Activated naive CD4-positive, alpha-beta T cell treated with anti-CD3 and anti-CD28 coated beads, Interleukin-2, amount 50 U/mL, for 72 hours (primary cell): ENCODE data around the gene TRIM38. TPM values are rescaled to one million over a fixed set of nuclear protein-coding genes. Genes with fewer than 3 reads are reported as not detected.
"Not testable (repeated sequence)": the region's sequence is repeated elsewhere in the genome, so short reads cannot be mapped to it uniquely, and the experiment has no call there.

Source experiments
- ATAC-seq, 2 donors: fragments of 150-1000 bp; cut with Tn5 transposase; 2 replicates each; pipeline ENCODE4 v1.10.0; 2021; ENCODE audit warnings: mild to moderate bottlenecking in 2 of 2, moderate library complexity in 2 of 2
- DNase-seq, 2 donors: peaks; one replicate each; pipeline ENCODE4 v3.0.0; 2021 to 2022; ENCODE audit warnings: low spot score in 2 of 2
- H3K27ac Mint-ChIP-seq, 2 donors: one replicate each; pipeline ENCODE4 v1.8.0; 2022; ENCODE audit warnings: mild to moderate bottlenecking in 2 of 2, mixed read lengths in 2 of 2
- H3K36me3 Mint-ChIP-seq, 2 donors: one replicate each; pipeline ENCODE4 v1.8.0; 2022; ENCODE audit warnings: mixed read lengths in 2 of 2
- H3K9me3 Mint-ChIP-seq, 2 donors: one replicate each; pipeline ENCODE4 v1.8.0; 2022; ENCODE audit warnings: mixed read lengths in 2 of 2
- total RNA-seq, 2 donors: library from RNA; stranded (reverse); gene quantifications; one replicate each; pipeline ENCODE4 v1.2.3, GENCODE V29; 2022

The TRIM38 gene
- total RNA-seq, 2 donors from 2014 or later: 37.7 to 39.8 TPM

DNA sequence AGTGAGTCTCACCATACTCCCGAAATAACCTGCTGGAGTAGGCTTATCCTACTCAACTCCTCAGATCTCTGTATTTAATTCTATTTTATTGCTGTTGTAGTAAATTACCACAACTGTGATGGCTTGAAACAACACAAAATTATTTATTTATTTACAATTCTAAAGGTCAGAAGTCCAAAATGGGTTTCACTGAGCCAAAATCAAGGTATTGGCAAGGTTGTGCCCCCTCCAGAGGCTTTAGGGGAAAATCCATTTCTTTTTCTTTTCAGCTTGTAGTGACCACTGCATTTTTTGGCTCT is 31.2 kb upstream of the TRIM38 start:
- ATAC-seq: no peak
- peaks cover 0 to 14% of the 10 kb centered on the region in 2 donors for H3K36me3 Mint-ChIP-seq
- no peaks in the 10 kb centered on the region for H3K9me3 Mint-ChIP-seq
- DNase-seq: no peak
- no peak overlapping the region for H3K27ac Mint-ChIP-seq

DNA sequence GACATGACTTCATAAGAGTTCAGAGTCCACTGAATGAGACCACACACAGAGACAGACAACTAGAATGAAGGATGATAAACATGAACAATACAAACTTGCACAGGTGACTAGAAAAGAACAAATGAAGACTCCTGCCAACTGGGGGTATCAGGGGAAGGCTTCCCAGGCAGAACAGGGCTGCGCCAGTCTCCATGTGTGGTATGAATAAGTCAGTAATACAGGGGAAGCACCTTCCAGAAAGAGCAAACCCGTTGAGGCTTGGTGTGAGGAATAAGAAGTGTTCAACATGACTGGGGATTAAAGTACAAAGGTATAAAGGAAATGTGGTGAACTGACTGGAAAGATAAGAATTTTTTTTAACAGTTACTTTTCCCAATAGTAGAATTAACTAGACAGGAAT is 28.4 kb upstream of the TRIM38 start:
- Mint-ChIP-seq H3K9me3 (peaks cover 0 to 4% of the 10 kb centered on the region in 2 donors), H3K27ac (peak overlapping the region in 1 of 2 donors; percentile 1), H3K36me3 (peaks cover 0 to 12% of the 10 kb centered on the region in 2 donors)
- ATAC-seq (peak; percentile 95 to 99), DNase-seq (no peak)

DNA sequence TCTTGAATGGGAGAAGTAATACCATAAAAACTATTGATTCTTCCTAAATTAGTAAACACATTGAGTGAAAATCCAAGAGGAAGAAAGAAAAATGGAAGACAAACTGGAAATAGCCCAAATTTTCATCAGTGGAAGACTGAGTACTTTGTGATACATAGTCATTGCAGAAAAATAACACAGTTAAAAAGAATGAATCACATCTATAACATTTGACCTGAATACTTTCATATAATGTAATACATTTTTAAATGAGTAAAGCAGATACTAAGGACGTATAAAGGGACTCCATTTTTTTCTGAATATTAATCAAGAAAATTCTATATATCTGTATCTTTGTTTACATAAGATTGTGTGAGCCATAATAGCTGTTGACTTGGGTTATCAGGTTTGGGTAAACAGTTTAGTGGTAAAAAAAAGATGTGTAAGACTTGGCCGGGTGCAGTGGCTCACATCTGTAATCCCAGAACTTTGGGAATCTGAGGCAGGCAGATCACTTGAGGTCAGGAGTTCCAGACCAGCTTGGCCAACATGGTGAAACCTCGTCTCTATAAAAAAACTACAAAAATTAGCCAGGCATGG is 27.8 kb upstream of the TRIM38 start:
- Mint-ChIP-seq H3K36me3 (peaks cover 0 to 12% of the 10 kb centered on the region in 2 donors), H3K27ac (peak overlapping the region in 1 of 2 donors; percentile 1), H3K9me3 (peaks cover 0 to 4% of the 10 kb centered on the region in 2 donors)
- peak; percentile 52 to 67 for ATAC-seq
- no peak for DNase-seq

DNA sequence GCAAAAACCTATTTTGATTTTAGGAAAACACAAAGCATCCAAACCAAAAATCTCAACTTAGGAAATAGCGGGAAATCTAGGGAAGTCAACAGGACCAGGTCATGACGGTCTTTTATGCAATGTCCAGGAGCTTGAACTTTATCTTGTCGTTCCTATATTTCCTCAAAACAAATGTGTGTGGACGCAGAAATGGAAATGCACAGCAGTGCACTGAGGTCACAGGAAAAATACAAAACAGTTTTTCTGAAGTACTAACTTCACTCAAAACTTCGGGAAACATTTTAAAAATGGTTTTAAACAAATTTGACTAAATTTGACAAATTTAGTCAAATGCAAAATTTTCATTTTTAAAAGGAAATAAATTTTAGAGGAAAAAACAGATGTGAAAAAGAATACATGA is 26.6 kb upstream of the TRIM38 start:
- Mint-ChIP-seq H3K36me3 (peaks cover 0 to 12% of the 10 kb centered on the region in 2 donors), H3K27ac (no peak overlapping the region), H3K9me3 (peaks cover 0 to 4% of the 10 kb centered on the region in 2 donors)
- no peak for DNase-seq
- no peak for ATAC-seq

DNA sequence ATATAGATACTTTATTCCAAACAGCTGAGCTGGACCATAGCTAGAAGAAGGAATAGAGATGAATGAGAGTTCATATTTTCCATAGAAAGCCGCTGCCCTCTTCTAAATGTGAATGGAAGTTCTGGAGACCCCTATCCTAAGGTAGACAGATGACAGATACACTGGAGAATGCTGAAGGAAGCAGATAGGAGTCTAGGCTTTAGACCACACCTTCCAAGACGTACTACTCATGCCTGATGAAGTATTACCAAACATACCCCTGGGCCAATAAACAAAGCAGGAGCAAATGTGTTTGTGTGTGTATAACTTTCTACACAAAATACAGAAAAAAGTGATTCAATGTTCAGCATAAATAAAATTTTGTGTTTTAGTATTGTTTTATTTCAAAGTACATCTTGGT is 23.0 kb upstream of the TRIM38 start:
- peaks cover 0 to 4% of the 10 kb centered on the region in 2 donors for H3K9me3 Mint-ChIP-seq
- ATAC-seq: no peak
- H3K27ac Mint-ChIP-seq: no peak overlapping the region

DNA sequence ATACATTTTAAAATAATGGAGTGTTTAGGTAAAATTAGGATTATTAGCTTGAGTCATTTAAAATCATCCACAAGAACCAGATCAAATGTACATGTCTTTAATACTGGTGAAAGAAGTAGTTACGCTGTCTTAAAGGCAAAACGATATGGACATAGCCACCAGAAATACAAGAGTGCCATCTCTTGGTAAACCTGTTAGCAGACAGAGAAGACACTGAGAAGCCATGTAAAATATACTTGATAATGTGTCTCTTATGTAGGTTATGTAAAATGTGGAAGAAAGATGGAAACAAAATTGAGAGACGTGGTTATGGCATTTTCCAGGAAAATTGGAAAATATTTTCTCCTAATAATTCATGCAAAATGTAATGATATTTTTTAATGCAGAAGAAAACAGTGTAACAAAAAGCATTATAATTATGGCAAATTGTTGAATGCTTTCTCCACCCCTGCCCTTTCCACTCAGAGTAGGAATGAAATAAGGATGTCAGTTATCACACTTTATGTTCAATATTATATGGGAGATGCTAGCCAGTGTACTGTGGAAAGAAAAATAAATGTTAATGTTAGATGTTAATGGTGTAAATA is 19.9 kb upstream of the TRIM38 start:
- ATAC-seq (peak in 1 of 2 donors; percentile 57), DNase-seq (no peak)
- Mint-ChIP-seq H3K9me3 (peaks cover 8 to 12% of the 10 kb centered on the region in 2 donors), H3K27ac (no peak overlapping the region), H3K36me3 (peaks cover 7 to 21% of the 10 kb centered on the region in 2 donors)

More for the DNA sequence above, 23.0 kb upstream of the TRIM38 start:
- H3K36me3 Mint-ChIP-seq: peaks cover 0 to 12% of the 10 kb centered on the region in 2 donors
- DNase-seq: no peak

DNA sequence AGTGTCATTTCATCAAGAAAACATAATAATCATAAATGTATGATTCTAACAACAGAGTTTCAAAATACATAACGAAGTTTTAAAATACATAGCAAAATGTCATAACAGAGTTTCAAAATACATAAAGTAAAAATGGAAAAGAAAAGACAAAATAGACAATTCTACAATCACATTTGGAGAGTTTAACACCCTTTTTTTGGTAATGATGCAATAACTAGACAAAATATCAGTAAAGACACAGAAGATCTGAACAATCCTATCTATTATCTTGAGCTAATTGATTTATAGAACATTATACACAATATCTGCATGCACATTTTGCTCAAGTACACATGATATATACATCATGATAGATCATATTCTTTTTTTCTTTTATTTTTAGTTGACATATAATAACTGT is 18.7 kb upstream of the TRIM38 start:
- peaks cover 8 to 12% of the 10 kb centered on the region in 2 donors for H3K9me3 Mint-ChIP-seq
- H3K27ac Mint-ChIP-seq: no peak overlapping the region
- DNase-seq (no peak), ATAC-seq (no peak)
- H3K36me3 Mint-ChIP-seq: peaks cover 7 to 21% of the 10 kb centered on the region in 2 donors

DNA sequence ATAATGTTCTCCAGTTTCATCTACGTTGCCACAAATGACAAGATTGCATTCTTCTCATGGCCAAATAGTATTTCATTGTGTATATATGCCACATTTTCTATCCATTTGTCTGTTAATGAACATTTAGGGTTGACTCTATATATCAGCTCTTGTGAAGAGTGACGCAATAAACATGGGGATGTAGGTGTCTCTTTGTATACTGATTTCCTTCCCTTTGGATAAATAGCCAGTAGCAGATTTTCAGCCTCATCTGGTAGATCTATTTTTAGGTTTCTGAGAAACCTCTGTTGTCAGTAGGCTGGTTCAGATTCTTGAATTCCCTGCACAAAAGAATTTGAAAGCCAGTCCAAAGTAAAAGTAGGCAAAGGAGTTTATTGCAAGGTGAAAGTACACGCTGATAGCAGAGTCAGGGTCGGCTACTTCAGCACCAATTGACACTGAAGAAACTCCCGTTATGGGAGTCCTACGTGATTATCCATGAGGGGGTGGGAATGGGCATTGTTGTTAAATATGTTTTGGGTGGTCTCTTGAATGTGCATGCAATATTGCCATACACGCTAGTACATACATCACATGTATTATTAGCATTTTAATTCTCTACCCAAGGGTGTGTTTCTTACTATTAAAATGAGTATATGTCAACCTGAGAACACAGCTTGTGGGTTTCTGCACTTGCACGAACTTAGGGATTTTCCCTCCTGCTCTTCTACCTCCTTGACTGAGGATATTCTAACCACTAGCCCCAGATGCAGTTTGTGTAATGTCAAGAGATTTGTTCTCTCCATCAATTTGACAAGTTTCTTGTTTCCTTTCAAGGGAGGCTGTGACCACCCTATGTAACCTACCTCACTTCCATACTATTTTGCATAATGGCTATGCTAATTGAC is 17.7 kb upstream of the TRIM38 start:
- ATAC-seq (peak; percentile 93 to 95), DNase-seq (no peak)
- H3K36me3 Mint-ChIP-seq: peaks cover 8 to 21% of the 10 kb centered on the region in 2 donors
- peaks cover 8 to 12% of the 10 kb centered on the region in 2 donors for H3K9me3 Mint-ChIP-seq
- H3K27ac Mint-ChIP-seq: peak overlapping the region; percentile 70 to 87

DNA sequence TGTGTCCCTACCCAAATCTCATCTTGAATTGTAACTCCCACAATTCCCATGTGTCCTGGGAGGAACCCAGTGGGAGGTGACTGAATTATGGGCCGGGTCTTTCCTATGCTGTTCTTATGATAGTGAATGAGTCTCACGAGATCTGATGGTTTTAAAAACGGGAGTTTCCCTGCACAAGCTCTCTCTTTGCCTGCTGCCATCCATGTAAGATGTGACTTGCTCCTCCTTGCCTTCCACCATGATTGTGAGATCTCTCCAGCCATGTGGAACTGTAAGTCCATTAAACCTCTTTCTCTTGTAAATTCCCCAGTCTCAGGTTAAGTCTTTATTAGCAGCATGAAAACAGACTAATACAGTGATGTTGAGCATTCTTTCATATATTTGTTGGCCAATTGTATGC is 16.9 kb upstream of the TRIM38 start:
- Mint-ChIP-seq H3K9me3 (peaks cover 12 to 18% of the 10 kb centered on the region in 2 donors), H3K27ac (peak overlapping the region; percentile 70 to 87), H3K36me3 (peaks cover 13 to 21% of the 10 kb centered on the region in 2 donors)
- peak in 1 of 2 donors; percentile 3 for ATAC-seq
- not testable (repeated sequence) for DNase-seq

DNA sequence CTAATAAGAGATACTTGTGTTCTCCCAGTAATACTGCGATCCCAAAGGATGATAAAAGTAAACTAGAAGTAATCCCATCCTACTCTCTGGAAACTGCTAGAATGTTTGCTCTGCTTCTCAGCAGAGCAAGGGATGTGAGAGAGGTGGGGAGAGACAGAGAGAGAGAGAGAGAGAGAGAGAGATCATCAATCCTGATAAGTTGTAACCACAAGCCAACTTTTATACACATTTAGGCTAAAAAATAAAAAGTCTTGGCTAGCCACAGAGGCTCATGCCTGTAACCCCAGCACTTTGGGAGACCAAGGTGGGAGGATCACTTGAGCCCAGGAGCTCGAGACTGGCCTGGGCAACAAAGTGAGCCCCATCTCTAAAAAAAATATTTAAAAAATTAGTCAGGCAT is 16.0 kb upstream of the TRIM38 start:
- DNase-seq: no peak
- no peak for ATAC-seq
- H3K27ac Mint-ChIP-seq: peak overlapping the region in 1 of 2 donors; percentile 20
- H3K9me3 Mint-ChIP-seq: peaks cover 12 to 18% of the 10 kb centered on the region in 2 donors
- peaks cover 13 to 21% of the 10 kb centered on the region in 2 donors for H3K36me3 Mint-ChIP-seq

DNA sequence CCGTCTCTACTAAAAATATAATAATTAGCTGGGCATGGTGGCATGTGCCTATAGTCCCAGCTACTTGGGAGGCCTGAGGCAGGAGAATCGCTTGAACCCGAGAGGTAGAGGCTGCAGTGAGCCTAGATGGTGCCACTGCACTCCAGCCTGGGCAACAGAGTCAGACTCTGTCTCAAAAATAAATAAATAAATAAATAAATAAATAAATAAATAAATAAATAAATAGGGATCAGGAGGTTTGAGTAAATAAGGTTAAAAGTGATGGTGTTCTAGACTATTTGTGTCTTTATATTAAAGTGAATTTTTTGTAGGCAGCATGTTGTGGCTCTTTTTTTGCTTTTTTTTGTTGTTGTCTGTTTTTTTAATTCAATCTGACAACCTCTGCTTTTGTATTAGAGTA is 15.1 kb upstream of the TRIM38 start:
- peaks cover 13 to 21% of the 10 kb centered on the region in 2 donors for H3K36me3 Mint-ChIP-seq
- H3K27ac Mint-ChIP-seq, DNase-seq, ATAC-seq: not testable (repeated sequence)
- H3K9me3 Mint-ChIP-seq: peaks cover 12 to 23% of the 10 kb centered on the region in 2 donors

DNA sequence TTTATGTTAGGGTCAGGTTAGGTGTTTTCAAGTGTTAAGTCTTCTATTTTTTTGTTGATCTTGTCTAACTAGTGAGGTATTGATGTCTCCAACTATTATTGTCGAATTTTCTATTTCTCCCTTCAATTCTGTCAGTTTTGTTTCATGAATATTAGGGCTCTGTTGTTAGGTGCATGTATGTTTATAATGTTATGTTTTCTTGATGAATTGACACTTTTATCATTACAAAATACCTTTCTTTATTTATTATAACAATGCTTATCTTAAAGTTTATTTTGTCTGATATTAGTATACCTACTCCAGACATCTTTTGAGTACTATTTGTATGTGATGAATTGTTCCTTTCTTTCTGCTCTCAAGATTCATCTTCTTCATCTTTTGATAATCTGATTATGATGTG is 12.9 kb upstream of the TRIM38 start:
- Mint-ChIP-seq H3K9me3 (peaks cover 12 to 23% of the 10 kb centered on the region in 2 donors), H3K36me3 (peaks cover 13 to 21% of the 10 kb centered on the region in 2 donors), H3K27ac (no peak overlapping the region)
- no peak for DNase-seq
- ATAC-seq: no peak

DNA sequence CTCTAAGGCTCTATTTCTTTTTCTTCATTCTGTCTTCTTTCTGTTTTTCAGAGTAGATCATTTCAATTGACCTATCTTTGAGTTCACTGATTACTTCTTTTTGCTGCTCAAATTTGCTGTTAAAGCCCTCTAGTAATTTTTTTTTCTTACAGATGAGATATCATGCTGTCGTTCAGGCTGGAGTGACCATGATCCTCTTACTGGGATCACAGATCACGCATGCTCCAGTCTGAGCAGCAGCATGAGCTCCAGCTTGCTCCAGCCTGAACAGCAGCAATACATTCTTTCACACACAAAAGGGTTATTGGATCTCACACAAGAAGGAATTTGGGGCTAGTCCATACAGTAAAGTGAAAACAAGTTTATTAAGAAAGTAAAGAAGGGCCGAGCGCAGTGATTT is 12.3 kb upstream of the TRIM38 start:
- H3K9me3 Mint-ChIP-seq: peaks cover 12 to 22% of the 10 kb centered on the region in 2 donors
- no peak for DNase-seq
- H3K36me3 Mint-ChIP-seq: peaks cover 13 to 18% of the 10 kb centered on the region in 2 donors
- no peak for ATAC-seq
- no peak overlapping the region for H3K27ac Mint-ChIP-seq

DNA sequence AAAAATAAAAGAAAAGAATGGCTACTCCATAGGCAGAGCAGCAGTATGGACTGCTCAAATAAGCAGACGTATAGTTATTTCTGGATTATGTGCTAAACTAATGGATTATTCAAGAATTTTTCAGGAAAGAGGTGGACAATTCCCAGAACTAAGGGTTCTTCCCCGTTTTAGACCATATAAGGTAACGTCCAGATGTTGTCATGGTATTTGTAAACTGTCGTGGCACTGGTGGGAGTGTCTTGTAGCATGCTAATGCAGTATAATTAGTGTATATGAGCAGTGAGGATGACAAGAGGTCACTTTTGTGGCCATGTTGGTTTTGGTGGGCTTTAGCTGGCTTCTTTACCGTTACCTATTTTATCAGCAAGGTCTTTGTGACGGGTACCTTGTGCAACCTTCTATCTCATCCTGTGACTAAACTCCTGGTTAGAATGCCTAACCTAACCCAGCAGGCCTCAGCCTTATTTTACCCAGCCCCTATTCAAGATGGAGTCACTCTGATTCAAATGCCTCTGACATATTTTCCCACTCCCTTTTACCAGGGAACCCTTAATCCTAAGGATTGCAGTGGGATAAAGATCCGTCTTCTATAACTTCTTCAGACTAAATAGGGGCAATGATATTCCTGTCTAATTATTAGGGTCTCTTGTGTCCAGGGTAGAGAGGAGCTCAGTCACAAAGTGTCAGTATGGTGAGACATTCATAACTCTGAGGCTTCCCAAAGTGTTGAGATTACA is 11.1 kb upstream of the TRIM38 start:
- DNase-seq: no peak
- Mint-ChIP-seq H3K36me3 (peaks cover 6 to 7% of the 10 kb centered on the region in 2 donors), H3K27ac (peak overlapping the region in 1 of 2 donors; percentile 16), H3K9me3 (peaks cover 4 to 14% of the 10 kb centered on the region in 2 donors)
- no peak for ATAC-seq

DNA sequence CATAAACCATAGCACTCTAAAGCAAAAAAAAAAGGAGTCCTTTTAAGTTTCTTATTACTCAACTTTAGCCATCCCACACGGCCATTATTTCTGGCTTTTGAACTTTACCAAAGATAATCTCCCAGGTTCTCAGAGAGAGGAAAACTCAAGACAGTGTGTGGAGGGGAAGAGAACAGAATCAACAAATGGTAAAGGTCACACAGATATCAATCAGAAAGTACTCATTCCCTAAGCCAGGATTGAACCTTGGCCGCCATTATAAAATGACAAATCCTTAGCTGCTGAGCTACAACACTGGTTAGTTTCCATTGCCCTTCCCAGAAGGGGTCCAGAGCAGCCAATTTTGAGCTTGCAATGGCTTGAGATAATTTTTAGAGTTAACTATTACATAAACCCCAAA is 10.1 kb upstream of the TRIM38 start:
- no peak for ATAC-seq
- no peak for DNase-seq
- Mint-ChIP-seq H3K9me3 (peaks cover 4 to 11% of the 10 kb centered on the region in 2 donors), H3K27ac (peak overlapping the region in 1 of 2 donors; percentile 16), H3K36me3 (peaks cover 0 to 6% of the 10 kb centered on the region in 2 donors)

DNA sequence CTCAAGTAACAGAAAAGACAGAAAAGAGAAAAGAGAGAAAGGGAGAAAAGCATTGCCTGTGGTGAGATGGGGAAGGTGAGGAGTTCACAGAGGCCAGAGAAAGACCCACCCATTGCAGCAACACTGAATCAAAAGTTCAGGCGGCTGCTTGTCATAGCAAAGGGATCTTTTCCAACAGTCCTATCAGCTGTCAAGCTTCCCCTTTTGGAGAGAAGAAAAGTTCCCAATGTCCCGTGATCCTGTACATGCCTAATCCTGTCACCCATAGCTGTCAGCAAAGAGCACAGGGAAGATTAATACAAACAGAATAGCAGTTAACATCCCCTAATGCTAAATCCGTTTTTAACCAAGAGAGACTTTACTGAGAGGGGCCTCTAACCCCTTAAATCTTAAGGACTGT is 8.9 kb upstream of the TRIM38 start:
- no peak overlapping the region for H3K27ac Mint-ChIP-seq
- peaks cover 11 to 18% of the 10 kb centered on the region in 2 donors for H3K9me3 Mint-ChIP-seq
- no peak for DNase-seq
- no peak for ATAC-seq
- peaks cover 9 to 14% of the 10 kb centered on the region in 2 donors for H3K36me3 Mint-ChIP-seq
